TTC549 (cell line): Measurements from ENCODE around the gene LPAR6.

ENCODE experiments used
- FAIRE-seq: peaks from 2 replicates; lab custom pipeline; 2012; peaks lifted over from hg19 to GRCh38; lab: Jason Lieb, UNC

LPAR6 gene

DNA sequence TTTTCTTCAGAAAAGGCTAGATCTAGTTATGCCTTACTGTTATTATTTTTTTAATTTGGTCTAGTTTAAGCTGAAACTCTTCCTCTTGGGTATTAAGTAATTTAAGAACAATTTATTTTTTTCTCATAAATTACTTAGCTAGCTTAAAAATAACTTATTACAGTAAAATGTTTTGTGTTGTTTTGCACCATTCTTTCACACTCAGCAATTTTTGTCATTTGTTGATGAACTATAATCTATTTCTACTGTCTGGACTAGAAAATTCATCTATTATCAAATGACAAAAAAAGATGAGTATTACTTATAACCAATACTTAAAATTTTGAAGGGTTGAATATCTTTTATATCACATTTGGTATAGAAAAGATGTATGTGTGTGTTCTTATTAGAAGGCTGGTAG, 1.6 kb upstream of the LPAR6 start:
- FAIRE-seq, result no peak

DNA sequence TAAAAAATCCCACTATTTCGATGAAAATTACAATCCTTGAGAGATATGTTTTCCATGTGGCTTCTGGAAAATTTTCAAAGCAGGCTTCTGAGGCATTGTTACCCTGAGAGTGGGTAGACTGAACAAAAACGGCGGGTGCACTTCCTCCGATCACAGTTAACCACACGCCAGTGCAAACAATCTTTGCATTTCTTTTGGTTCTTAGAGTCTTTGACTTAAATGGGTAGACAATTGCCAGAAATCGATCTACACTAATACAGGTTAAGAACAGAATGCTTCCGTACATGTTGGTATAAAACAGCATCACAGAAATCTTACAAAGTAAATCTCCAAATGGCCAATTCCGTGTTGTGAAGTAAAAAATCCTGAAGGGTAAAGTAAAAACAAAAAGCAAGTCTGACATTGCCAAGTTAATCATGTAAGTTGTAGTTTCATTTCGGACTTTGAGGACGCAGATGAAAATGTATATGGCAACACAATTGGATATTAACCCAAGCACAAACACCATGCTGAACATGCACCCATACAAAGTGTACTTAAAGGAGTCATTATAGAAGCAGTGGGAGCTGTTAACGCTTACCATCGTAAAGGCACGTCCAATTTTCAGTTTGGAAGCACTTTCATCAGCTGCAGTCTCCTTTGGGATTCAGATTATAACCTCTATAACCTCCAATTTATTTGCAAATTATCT, 927 bp downstream of the LPAR6 start:
- FAIRE-seq, result no peak

DNA sequence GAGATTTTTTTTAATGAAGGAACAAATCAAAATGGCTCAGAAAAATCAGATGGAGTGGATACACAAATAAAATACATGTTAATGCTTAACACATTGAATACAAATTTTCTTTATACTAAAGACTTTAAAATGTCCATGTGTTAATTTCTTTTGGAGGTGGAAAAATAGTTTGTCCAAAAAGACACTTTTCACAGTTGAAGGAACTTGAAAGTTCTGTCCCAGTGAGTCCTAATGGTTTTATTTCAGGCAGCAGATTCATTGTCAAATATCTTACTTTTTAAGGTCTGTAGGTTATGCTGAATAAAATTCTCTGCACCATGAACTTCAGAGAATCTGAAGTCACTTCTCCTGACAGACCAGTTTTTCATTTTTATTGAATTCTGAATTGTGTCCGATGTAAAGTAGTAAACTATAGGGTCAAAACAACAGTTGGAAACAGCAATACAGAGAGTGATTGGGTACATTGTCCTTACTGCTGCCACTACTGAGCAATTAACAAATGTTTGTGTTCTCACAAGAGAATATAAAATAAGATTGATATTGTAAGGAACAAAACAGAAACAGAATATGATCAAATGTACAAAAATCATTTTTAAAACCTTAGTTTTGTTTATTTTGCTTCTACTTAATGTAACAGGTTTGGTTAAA, 1.6 kb downstream of the LPAR6 start:
- FAIRE-seq, result no peak

DNA sequence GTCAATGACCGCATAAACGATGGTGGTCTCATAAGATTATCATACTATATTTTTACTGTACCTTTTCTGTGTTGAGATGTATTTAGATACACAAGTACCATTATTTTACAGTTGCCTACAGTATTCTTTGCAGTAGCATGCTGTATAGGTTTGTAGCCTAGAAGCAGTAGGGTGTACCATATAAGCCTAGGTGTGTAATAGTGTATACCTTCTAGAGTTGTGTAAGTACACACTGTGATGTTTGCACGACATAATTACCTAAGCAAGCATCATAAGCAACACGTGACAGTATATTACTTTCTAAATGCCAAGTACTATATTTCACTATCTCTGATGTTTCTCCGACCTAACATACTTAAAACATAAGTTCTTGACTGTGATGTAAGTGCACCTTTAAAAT, 2.7 kb downstream of the LPAR6 start:
- FAIRE-seq, result no peak

DNA sequence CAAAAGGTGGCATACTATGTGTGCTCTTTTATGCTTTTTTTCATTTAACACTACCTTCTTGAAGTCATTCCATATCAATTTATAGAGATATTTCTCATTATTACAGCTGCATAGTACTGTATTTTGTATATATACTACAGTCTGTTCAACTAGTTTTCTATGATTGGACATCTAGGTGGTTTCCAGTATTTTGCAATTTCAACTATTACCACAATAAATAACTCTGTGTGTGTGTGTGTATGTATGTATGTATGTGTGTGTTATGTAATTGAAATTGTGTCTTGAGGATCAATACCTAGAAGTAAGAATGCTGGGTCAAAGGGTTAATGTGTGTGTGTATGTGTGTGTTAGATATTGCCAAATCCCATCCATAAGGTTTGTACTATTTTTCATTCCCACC, 7.0 kb downstream of the LPAR6 start:
- no peak for FAIRE-seq

DNA sequence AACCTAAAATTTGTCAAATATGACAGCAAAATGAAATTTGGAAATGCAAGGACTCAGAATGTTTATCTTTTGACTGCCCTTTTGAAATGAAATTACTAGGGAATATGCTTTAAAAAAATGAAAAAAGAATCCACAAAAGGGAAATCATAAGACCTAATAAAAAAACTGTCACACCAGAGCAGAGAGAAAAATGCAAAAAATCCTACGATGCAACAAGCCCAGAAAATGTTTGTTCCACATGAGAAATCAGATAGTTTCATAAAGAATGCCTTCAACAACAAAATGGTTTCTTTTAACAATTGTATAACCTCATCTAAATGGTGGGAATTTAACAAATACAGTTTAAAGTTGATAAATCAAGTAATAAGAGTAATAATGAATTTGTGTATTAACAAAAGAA, 8.0 kb downstream of the LPAR6 start:
- FAIRE-seq, result no peak

DNA sequence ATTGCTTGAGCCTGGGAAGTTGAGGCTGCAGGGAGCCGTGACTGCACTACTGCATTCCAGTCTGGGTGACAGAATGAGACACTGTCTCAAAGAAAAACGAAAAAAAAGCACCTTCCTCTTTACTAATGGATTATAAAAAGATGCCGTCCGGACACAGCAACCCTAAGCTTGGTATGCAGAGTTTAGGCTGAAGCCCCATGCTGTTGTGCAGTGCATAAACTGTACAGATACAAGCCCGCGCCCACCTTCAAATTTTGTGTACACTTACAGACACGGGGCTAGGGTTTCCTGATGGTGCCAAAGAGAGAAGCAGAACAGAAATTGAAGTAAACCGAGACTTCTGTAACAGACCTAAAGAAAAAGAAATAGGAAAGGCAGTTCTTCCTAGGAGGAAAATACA, 9.0 kb downstream of the LPAR6 start:
- FAIRE-seq, result no peak

DNA sequence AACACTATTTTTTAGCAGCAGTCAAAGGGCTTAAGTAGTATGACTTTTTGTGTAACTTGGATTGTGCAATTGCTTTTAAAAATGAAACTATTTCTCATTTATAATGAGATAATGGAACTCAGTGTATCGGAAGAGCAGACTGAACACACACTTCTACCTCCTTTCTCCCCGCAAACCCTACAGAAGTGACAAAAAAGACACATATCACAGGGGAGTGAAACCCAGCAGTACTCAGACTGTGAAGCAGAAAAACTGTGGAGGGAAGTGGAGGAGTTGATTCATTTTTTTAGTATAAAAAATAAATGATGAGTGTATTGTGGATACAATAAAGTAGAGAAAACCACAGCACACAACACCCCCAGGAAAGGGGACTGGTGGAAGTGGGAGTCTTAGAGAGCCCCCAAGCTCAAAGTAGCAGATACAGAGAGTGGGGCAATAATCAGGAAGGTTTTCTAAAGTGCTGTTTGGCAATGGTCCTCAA, 9.7 kb downstream of the LPAR6 start:
- FAIRE-seq, result no peak

DNA sequence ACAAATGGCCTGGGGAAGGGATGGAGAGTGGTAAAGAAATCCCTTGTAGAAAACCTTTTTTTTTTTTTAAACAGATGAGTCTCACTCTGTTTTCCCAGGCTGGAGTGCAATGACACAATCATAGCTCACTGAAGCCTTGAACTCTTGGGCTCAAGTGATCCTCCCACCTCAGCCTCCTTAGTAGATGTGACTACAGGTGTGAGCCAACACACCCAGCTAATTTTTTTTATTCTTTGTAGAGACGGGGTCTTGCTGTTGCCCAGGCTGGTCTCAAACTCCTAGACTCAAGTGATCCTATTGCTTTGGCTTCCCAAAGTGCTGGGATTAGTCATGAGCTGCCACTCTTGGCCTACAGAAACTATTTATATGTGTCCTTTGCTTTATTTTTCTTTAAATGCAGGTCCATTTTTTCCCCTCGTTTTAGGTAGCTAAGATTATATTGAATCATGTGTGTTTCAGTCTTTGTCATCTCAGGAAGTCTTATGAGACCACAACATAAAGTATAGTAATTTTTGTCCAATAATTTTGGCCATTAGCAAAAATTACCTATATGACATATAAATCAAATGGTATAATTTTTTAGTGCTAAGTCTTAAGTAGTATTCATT, 10.5 kb downstream of the LPAR6 start:
- no peak for FAIRE-seq

DNA sequence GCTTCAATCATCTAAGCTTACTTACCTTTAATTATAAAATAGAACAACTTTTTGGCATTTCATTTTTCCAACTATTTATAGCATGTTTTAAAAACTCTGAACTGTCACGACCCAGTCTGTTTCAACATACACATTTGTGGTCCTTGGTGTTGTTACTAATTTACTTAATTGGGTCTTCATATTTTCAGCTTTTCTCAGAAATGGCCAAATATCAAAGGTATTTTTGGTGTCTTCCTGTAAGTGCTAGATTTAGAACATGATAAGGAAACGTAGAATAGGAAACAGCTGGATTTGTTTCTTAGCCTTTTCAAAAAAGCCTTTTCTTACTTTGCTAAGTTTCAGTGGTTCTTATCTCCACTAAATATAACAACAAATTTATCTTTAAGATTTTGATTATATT, 11.4 kb downstream of the LPAR6 start:
- FAIRE-seq, result no peak

DNA sequence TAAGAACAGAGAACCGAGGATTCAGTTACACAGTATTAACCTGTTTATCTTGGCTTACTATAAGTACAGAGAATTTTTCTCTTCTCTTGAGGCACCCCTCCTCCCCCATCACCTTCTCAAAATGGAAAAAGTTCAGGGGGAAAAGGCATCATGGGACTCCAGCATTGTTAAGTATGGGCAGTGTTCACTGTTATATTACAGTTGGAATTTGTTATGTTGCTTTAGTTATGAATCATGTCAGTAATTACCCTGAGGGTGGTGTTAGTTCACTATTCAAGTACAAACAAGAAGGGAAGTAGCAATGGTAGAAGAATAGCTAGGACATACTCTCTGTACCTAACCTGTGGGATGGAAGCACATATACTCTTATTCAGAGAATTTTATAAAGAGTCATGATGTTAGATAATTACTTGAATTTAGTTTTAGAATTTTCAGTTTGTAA, 12.0 kb downstream of the LPAR6 start:
- no peak for FAIRE-seq

DNA sequence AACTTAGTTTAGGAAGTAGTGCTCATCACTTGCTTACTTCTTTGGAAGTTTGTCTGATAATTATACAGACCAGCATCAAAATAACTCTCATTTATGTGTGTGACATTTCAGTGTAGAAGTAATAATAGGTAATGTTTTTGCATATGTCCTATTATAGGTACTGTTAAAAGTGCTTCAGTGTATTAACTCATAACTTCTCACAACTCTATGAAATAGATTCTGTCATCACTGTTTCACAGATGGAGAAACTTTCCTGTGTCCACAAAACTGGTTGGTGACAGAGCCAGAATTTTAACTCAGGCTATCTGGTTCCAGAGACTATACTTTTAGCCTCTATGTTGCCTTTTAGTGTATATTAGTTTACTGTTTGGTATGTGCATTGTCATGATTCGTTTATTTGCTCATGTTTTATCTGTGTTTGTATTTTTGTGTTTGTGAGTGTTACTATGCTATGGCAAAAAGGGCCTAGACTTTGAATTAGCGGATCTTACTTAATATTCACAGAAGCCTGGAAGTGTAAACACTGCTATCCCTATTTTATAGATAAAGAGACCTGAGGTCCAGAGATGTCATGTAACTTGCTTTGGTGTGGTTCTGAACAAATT, 12.7 kb downstream of the LPAR6 start:
- no peak for FAIRE-seq

DNA sequence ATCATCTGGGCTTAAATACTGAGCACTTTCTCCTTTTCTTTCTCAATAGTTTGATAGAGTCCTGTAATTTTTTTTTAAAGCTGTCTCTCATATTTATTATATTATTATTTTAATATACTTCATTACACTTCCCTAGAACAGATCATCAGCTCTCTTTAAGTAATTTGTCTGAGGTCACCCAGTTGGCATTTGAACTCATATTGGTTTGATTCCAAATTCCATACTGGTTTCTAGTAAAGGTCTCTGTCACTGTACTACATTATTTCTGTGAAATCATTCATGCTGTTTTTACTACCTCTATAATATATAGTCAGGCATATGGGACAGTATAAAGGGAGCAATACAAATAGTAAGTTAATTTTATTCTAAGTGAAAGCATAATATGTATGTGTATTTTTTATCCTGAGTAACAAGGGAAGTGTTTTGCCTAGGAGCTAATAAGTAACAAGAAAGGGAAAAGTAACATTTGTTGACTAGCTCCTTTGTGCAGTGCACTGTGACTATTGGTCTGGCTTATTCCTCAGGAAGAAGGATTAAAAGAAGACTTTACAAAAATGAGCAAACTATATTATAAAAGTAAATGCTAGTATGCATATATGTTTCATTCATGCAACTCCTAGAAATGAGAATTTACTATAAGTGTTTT, 14.3 kb downstream of the LPAR6 start:
- no peak for FAIRE-seq

DNA sequence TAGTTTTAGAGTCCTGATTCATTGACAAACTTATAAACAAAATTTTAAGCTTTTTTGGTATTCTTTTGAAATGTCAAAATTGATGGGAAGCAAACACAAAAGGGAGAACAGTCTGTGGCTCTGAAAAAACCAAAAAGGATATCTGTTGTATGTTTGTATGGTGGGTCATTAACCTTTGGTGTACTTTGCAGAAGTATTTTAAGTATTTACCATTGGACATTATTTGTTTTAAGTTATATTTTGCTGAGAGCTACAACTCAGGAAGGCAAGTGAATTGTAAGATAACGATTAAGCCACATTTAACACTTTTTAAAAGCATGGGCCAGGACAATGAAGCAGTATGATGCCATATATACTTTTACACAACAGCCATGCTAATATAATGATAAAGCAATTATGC, 15.2 kb downstream of the LPAR6 start:
- no peak for FAIRE-seq

DNA sequence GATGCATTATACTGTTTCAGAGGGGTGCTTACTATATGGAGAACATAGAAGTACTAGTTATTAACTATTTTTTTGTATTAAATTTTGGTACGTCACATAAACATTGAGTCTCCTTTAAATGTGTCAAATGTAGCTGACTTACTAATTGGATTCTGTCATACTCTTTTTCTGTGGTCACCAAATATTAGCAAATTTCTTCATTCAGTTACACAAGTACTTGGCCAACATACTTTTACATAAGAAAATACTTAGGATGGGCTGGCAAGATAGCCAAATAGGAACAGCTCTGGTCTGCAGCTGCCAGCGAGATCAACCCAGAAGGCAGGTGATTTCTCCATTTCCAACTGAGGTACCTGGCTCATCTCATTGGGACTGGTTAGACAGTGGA, 19.2 kb downstream of the LPAR6 start:
- no peak for FAIRE-seq

DNA sequence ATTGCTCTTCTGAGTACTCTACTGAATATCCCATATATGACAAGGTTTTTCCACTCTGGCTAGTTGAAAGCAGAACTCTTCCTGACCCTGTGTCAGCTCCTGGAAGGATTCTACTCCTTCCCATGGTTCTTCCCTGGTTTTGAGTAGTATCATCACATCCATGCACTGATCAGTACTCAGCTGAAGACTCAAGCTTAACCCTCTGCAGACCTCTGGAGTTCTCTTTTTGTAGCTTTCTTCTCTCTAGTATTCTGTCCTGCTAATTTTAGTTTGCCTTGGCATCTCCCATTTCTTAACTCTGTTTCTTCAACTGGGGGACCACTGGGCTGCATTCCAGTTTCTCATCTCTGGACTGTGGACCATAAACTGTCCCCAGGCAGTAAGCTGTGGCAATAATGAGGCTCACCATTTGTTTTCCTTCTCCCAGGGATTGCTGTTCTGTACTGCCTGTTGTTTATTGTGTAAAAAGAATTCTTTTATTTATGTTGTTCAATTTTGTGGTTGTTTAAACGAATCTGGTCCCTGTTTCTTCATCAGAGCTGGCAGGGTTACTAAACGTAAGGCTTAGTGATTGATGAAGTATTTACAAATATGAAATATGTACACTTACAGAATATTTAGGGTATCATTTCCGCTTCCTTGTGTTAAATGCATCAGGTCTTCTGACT, 19.7 kb downstream of the LPAR6 start:
- FAIRE-seq, result no peak

DNA sequence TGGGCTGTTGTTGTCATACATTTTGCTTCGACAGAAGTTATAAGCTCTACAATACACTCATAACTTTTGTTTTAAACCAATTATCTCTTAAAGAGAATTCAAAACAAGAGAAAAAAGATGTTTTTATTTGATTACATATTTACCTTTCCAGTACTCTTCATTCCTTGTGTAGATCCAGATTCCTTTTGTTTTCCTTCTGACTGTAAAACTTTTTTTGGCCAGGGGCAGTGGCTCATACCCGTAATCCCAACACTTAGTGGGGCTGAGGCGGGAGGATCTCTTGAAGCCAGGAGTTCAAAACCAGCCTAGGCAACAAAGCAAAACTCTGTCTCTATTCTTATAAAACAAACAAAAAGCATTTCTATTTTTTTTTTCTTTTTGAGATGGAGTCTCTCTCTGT, 21.7 kb downstream of the LPAR6 start:
- FAIRE-seq, result no peak

DNA sequence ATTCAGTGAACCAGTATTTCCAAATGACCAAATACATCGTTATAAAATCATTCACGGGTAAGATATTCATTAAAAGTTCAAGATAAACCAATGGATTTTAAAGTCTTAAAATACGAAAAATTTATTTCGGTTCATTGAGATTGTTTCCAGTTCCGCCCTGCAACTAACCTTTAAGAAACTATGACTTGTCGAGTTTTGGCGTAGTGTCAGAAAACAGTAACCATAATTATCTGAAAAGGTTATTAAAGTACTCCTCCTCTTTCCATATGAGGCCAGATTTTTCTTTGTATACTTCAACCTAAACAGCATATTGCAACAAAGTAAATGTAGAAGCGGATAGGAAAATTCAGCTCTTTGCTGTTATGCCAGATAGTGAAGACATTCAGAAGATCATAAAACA, 26.1 kb downstream of the LPAR6 start:
- no peak for FAIRE-seq

DNA sequence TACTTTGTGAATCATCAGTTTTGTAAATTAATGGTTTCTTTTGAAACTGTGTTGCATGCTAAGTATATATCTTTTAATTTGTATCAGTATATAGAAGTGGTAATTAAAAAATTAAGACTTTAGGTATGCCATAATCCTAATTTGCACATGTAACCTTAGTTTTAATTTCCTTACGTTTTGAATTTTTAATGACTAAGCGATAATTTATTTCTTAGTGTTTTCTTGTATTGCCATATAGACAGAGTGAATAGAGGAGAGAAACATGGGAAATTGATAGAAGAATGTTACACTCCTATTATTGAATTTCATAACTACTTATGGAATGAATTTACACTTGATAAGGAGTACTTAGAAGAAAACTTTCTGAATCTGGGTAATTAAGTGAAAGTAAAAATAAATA, 29.5 kb downstream of the LPAR6 start:
- FAIRE-seq, result no peak

DNA sequence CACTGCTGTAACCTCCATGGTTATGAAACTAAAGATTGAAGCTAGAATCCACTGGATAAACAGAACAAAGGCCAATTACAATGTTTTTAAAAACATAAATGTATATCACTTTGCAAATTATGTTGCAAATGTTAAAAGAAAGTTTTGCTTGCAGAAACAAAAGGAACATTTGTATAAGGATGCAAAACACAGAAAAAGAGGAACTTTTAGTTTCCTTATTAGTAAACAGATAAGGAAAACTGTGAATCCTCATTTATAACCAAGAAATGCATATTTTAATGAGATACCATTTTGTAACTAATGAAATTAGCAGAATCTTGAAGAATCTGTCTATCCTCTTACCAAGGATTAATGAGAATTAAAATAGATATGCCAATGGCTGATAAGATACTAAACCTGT, 32.3 kb downstream of the LPAR6 start:
- FAIRE-seq, result no peak

DNA sequence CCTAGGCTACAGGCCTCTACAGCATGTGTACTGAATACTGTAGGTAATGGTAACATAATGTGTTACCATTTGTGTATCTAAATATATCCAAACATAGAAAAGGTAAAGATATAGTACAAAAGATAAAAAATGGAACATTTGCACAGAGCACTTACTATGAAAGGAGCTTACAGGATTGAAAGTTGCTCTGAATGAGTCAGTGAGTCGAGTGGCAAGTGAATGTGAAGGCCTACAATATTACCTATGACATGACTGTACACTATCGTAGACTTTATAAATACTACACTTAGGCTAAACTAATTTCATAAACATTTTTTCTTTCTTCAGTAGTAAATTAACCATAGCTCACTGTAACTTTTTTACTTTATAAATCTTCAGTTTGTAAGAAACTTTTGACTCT, 35.1 kb downstream of the LPAR6 start:
- FAIRE-seq, result no peak

DNA sequence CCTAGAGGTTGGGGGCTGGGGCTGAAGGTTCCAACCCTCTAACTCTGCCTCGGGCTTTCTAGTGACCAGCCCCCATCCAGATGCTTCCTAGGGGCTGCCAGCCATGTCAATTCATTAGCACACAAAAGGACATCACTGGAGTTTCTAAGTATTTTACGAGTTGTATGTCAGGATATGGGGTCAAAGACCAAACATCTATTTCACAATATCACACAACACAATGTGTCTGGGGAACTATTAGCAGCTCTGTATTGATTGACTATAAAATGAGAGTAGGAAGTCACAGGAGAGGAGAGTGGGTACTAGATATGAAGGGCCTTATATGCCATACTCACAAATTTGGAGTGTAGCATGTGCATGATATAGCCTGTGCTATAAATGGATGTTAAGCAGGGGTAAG, 42.1 kb downstream of the LPAR6 start:
- no peak for FAIRE-seq
